KMS-11 (cell line): ENCODE data around the gene SLC38A10.

Source experiments
- H2AFZ ChIP-seq: fragments of 200-600 bp; sonication (generic); 2 replicates; pipeline ENCODE4 v1.6.1; 2016; ENCODE audit warnings: antibody characterized with exemption, mixed run types, low read depth
- H3K27ac ChIP-seq: fragments of 200-600 bp; sonication (generic); 2 replicates; pipeline ENCODE4 v1.6.1; 2016; ENCODE audit warnings: mild to moderate bottlenecking, mixed run types
- H3K27me3 ChIP-seq: fragments of 200-600 bp; sonication (generic); 2 replicates; pipeline ENCODE4 v1.6.1; 2017; ENCODE audit warnings: mild to moderate bottlenecking, low read depth, mixed run types, moderate library complexity; ENCODE audit not compliant: insufficient read depth
- H3K36me3 ChIP-seq: fragments of 200-600 bp; sonication (generic); 2 replicates; pipeline ENCODE4 v1.6.1; 2017; ENCODE audit warnings: mild to moderate bottlenecking, mixed run types; ENCODE audit not compliant: insufficient read depth
- H3K4me1 ChIP-seq: fragments of 200-600 bp; sonication (generic); 2 replicates; pipeline ENCODE4 v1.6.1; 2016; ENCODE audit warnings: mild to moderate bottlenecking, low read depth, mixed run types; ENCODE audit not compliant: poor library complexity, severe bottlenecking
- H3K4me2 ChIP-seq: fragments of 200-600 bp; sonication (generic); 2 replicates; pipeline ENCODE4 v1.7.0; 2016; ENCODE audit warnings: mild to moderate bottlenecking, mixed run types
- H3K4me3 ChIP-seq: fragments of 200-600 bp; sonication (generic); IDR thresholded peaks from 2 replicates; pipeline ENCODE4 v1.6.1; 2017; ENCODE audit warnings: low read depth, low read length, mixed read lengths; ENCODE audit not compliant: insufficient read depth
- H3K79me2 ChIP-seq: fragments of 200-600 bp; sonication (generic); 2 replicates; pipeline ENCODE4 v1.6.1; 2016; ENCODE audit warnings: low read depth, mixed run types; ENCODE audit not compliant: insufficient read depth
- H3K9ac ChIP-seq: fragments of 200-600 bp; sonication (generic); 2 replicates; pipeline ENCODE4 v1.6.1; 2016; ENCODE audit warnings: mild to moderate bottlenecking, mixed run types
- H4K20me1 ChIP-seq: fragments of 200-600 bp; sonication (generic); 2 replicates; pipeline ENCODE4 v1.6.1; 2016; ENCODE audit warnings: mild to moderate bottlenecking, mixed run types; ENCODE audit not compliant: insufficient read depth
- TF ChIP-seq, protein P1 (sequence below): fragments of 200-600 bp; sonication (generic); conservative IDR thresholded peaks from 2 replicates; pipeline ENCODE4 v1.6.1; 2017; ENCODE audit warnings: low read depth, mild to moderate bottlenecking, antibody characterized with exemption, low read length, moderate library complexity, mixed read lengths

The SLC38A10 gene

GRCh38 chr17:81249223-81250040, 45.7 kb downstream of the SLC38A10 start:
- no peak overlapping the region for H3K4me2 ChIP-seq

DNA sequence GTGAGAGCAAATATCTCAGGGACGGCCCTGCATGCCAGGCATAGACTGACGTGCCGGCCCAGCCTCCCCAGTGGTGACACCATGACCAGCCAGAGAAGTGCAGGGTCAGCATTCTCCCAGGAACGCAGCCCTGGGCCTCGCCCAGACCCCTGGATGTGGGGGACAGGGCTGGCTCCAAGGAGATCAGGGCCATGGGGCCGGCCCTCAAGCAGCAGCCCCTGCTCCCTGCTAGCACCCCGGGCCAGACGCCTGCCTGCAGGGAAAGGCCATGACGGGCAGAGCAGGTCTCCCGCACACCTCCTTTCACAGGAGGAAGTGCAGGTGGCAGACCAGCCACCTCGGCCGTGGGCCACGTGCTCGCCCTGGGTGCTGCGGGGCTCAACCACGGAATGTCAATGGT, 46.5 kb downstream of the SLC38A10 start:
- no peak overlapping the region for H3K4me3 ChIP-seq
- no peak overlapping the region for H3K9ac ChIP-seq
- no peak overlapping the region for H2AFZ ChIP-seq
- H4K20me1 ChIP-seq = no peaks in the 10 kb centered on the region
- H3K27ac ChIP-seq = no peak overlapping the region
- H3K4me1 ChIP-seq = no peaks in the 10 kb centered on the region
- H3K27me3 ChIP-seq = no peaks in the 10 kb centered on the region
- no peaks in the 10 kb centered on the region for H3K79me2 ChIP-seq
- TF ChIP-seq, protein P1, sequence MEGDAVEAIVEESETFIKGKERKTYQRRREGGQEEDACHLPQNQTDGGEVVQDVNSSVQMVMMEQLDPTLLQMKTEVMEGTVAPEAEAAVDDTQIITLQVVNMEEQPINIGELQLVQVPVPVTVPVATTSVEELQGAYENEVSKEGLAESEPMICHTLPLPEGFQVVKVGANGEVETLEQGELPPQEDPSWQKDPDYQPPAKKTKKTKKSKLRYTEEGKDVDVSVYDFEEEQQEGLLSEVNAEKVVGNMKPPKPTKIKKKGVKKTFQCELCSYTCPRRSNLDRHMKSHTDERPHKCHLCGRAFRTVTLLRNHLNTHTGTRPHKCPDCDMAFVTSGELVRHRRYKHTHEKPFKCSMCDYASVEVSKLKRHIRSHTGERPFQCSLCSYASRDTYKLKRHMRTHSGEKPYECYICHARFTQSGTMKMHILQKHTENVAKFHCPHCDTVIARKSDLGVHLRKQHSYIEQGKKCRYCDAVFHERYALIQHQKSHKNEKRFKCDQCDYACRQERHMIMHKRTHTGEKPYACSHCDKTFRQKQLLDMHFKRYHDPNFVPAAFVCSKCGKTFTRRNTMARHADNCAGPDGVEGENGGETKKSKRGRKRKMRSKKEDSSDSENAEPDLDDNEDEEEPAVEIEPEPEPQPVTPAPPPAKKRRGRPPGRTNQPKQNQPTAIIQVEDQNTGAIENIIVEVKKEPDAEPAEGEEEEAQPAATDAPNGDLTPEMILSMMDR = no peak
- H3K4me2 ChIP-seq = no peak overlapping the region
- no peaks in the 10 kb centered on the region for H3K36me3 ChIP-seq

More at GRCh38 chr17:81249223-81250040, 45.7 kb downstream of the SLC38A10 start:
- Histone ChIP-seq H3K4me3 (no peak overlapping the region), H3K9ac (no peak overlapping the region), H2AFZ (no peak overlapping the region), H3K79me2 (no peaks in the 10 kb centered on the region), H4K20me1 (no peaks in the 10 kb centered on the region), H3K36me3 (no peaks in the 10 kb centered on the region), H3K4me1 (no peaks in the 10 kb centered on the region), H3K27ac (no peak overlapping the region), H3K27me3 (no peaks in the 10 kb centered on the region)
- TF ChIP-seq, protein P1 = no peak

GRCh38 chr17:81247339-81247990, 47.6 kb downstream of the SLC38A10 start:
- TF ChIP-seq, protein P1 = no peak
- Histone ChIP-seq H3K4me2 (no peak overlapping the region), H3K9ac (no peak overlapping the region), H4K20me1 (no peaks in the 10 kb centered on the region), H3K36me3 (no peaks in the 10 kb centered on the region), H2AFZ (no peak overlapping the region), H3K4me1 (no peaks in the 10 kb centered on the region), H3K27ac (no peak overlapping the region), H3K27me3 (no peaks in the 10 kb centered on the region), H3K79me2 (no peaks in the 10 kb centered on the region), H3K4me3 (no peak overlapping the region)

- no peaks in the 10 kb centered on the region for H3K4me1 ChIP-seq
- no peaks in the 10 kb centered on the region for H3K27me3 ChIP-seq
- H3K4me3 ChIP-seq = no peak overlapping the region
- TF ChIP-seq, protein P1 = no peak
- no peaks in the 10 kb centered on the region for H3K36me3 ChIP-seq
- no peak overlapping the region for H3K9ac ChIP-seq
- H3K27ac ChIP-seq = no peak overlapping the region
- no peaks in the 10 kb centered on the region; the same call in 1 of the 2 replicates for H3K79me2 ChIP-seq
- H2AFZ ChIP-seq = no peak overlapping the region
- no peak overlapping the region for H3K4me2 ChIP-seq
- H4K20me1 ChIP-seq = no peaks in the 10 kb centered on the region
Observed at GRCh38 chr17:81246679-81247338, 48.3 kb downstream of the SLC38A10 start.
